Astrocyte (in vitro differentiated cells and primary cell): ENCODE results near the gene PPRC1.

Experiments used
- EZH2 ChIP-seq: IDR thresholded peaks from 2 replicates; pipeline ENCODE4 v1.6.1; 2012; ENCODE audit warnings: mild to moderate bottlenecking, low read length, inconsistent platforms; ENCODE audit not compliant: insufficient read depth
- TF ChIP-seq, protein P1 (sequence below): IDR thresholded peaks from 2 replicates; pipeline ENCODE4 v1.5.1; 2011; ENCODE audit warnings: low read depth, mild to moderate bottlenecking, inconsistent platforms, low read length, moderate library complexity; ENCODE audit not compliant: insufficient read depth

- TF ChIP-seq, protein P1, sequence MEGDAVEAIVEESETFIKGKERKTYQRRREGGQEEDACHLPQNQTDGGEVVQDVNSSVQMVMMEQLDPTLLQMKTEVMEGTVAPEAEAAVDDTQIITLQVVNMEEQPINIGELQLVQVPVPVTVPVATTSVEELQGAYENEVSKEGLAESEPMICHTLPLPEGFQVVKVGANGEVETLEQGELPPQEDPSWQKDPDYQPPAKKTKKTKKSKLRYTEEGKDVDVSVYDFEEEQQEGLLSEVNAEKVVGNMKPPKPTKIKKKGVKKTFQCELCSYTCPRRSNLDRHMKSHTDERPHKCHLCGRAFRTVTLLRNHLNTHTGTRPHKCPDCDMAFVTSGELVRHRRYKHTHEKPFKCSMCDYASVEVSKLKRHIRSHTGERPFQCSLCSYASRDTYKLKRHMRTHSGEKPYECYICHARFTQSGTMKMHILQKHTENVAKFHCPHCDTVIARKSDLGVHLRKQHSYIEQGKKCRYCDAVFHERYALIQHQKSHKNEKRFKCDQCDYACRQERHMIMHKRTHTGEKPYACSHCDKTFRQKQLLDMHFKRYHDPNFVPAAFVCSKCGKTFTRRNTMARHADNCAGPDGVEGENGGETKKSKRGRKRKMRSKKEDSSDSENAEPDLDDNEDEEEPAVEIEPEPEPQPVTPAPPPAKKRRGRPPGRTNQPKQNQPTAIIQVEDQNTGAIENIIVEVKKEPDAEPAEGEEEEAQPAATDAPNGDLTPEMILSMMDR: no peak
- no peak for TF ChIP-seq EZH2
Measured at GRCh38 chr10:102157224-102157623, 24.4 kb downstream of the PPRC1 start.
